C4-2B (cell line): ENCODE results near the gene MIA.
A peak's percentile ranks its signal among the peaks of the same experiment; 100 is the strongest.

Source experiments
- H3K27ac ChIP-seq: fragments of 450-650 bp; 2 replicates; pipeline ENCODE4 v1.5.1; 2017
- CTCF ChIP-seq: fragments of 450-650 bp; conservative IDR thresholded peaks from 2 replicates; pipeline ENCODE4 v1.5.1; 2017; ENCODE audit warnings: mild to moderate bottlenecking
- ZFX ChIP-seq: fragments of 450-650 bp; IDR thresholded peaks from 2 replicates; pipeline ENCODE4 v1.6.1; 2017

MIA gene

GRCh38 chr19:40799558-40800338 is 24.4 kb downstream of the MIA start:
- H3K27ac ChIP-seq = peak overlapping the region; percentile 91
- TF ChIP-seq CTCF (no peak), ZFX (no peak)

DNA sequence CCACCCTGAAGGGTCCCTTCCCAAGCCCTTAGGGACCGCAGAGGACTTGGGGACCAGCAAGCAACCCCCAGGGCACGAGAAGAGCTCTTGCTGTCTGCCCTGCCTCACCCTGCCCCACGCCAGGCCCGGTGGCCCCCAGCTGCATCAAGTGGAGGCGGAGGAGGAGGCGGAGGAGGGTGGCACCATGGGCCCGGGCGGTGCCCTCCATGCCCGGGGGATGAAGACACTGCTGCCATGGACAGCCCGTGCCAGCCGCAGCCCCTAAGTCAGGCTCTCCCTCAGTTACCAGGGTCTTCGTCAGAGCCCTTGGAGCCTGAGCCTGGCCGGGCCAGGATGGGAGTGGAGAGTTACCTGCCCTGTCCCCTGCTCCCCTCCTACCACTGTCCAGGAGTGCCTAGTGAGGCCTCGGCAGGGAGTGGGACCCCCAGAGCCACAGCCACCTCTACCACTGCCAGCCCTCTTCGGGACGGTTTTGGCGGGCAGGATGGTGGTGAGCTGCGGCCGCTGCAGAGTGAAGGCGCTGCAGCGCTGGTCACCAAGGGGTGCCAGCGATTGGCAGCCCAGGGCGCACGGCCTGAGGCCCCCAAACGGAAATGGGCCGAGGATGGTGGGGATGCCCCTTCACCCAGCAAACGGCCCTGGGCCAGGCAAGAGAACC is 25.1 kb downstream of the MIA start:
- TF ChIP-seq CTCF (no peak), ZFX (no peak)
- peak overlapping the region; percentile 91 for H3K27ac ChIP-seq

DNA sequence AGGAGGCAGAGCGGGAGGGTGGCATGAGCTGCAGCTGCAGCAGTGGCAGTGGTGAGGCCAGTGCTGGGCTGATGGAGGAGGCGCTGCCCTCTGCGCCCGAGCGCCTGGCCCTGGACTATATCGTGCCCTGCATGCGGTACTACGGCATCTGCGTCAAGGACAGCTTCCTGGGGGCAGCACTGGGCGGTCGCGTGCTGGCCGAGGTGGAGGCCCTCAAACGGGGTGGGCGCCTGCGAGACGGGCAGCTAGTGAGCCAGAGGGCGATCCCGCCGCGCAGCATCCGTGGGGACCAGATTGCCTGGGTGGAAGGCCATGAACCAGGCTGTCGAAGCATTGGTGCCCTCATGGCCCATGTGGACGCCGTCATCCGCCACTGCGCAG is 25.7 kb downstream of the MIA start:
- TF ChIP-seq ZFX = no peak
- TF ChIP-seq CTCF = no peak
- peak overlapping the region; percentile 91; the same call in 1 of the 2 replicates for H3K27ac ChIP-seq

DNA sequence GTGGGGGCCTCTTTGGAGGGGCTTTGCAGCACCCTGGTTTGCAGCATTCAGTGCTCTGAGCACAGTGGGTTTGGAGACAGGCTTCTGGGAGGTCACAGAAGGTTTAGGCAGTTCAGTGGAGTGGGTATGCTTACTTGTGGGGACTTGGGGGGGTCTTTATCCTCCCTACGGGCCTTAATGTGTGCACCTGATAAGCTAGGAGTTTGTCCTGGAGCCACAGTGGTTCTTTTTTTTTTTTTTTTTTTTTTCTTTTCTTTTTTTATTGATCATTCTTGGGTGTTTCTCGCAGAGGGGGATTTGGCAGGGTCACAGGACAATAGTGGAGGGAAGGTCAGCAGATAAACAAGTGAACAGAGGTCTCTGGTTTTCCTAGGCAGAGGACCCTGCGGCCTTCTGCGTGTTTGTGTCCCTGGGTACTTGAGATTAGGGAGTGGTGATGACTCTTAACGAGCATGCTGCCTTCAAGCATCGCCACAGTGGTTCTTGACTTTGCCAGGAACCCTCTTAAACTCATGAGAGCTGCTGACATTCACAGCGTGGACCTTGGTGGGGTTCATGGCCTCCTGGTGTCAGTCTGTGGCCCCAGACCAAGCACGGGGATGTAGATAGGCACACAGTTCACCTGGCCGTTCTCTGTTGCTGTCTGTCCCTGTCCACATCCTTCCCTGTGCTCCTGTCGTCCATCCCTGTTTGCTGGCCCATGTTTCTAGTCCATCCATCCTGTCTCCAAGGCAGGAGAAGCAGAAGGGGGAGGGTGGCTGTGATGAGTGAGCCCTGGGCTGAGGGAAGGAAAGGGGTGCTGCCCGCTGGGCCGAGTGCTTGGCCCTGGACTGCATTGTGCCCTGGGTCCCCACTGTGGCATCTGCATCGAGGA is 26.3 kb downstream of the MIA start:
- peak overlapping the region; percentile 70 for H3K27ac ChIP-seq
- TF ChIP-seq CTCF (no peak), ZFX (no peak)

DNA sequence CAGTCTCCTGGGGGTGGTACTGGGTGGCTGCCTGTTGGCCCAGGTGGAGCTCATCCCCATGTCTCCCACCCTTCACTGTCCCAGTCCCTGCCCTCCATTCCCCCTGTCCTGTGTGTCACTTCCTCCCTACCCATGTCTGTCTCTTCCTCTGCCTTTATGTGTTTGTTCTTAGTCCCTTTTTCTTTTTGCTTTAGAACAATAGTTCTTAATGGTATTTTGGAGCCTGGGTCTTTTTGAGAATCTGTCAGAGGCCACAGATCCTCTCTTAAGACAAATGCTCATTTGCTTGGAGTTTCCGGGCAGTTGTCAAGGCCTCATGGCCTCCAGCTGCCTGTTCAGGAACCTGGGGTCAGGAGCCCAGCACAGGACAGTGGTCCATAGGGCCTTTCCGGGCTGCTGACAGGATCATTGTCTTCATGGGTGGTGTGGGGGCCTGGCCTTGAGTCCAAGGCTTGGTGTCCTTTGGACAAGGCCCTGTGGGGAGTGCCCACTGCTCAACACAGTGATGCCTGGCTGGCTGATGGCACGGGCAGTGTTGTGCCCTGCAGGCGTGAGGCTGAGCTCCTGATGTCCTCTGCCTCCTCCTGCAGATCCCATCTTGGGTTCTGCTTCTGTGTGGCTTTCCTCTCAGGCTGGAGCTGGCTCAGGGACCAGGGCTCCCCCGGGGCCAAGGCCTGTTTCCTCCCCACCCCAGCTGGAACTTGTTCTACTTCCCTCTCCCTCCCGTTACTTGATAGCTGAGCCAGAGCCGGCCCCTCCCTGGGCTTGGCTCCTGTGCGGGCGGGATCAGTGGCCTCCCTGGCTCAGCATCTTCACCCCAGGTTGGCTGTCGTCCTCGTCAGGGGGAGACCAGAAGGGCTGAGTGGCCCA is 27.2 kb downstream of the MIA start:
- TF ChIP-seq CTCF (no peak), ZFX (no peak)
- peak overlapping the region; percentile 70 for H3K27ac ChIP-seq

GRCh38 chr19:40803170-40803856 is 28.0 kb downstream of the MIA start:
- TF ChIP-seq ZFX = no peak
- no peak for TF ChIP-seq CTCF
- H3K27ac ChIP-seq = peak overlapping the region; percentile 70
